SIG-M5 treated with dmso at 0.1 percent for 504 hours (cell line): ENCODE data around the gene RPRML.

Experiments
- DNase-seq: peaks from one replicate; lab custom pipeline; 2025; ENCODE audit not compliant: unreplicated experiment; lab: John Stamatoyannopoulos, UW

Gene RPRML

DNA sequence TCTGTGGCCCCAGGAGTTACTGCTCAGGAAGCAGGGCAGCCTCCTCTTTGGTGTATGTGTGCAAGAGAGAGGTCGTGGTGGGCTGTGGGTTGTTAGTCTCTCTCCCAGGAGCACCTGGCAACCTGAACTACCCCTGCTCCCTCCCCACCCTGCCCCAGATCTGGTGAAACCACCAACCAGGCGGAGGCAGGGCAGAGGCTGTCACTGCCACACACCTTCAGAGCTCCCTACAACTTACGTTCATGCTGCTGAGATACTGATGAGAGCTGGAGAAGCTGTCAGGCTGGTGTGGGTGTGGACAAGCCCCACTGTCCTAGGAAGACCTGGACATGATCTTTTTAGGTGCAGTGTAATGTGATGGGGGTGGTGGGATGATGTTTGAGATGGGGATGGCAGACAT lies 31.8 kb downstream of the RPRML start:
- DNase-seq = no peak

GRCh38 chr17:46944931-46945330 lies 34.1 kb downstream of the RPRML start:
- DNase-seq = no peak

DNA sequence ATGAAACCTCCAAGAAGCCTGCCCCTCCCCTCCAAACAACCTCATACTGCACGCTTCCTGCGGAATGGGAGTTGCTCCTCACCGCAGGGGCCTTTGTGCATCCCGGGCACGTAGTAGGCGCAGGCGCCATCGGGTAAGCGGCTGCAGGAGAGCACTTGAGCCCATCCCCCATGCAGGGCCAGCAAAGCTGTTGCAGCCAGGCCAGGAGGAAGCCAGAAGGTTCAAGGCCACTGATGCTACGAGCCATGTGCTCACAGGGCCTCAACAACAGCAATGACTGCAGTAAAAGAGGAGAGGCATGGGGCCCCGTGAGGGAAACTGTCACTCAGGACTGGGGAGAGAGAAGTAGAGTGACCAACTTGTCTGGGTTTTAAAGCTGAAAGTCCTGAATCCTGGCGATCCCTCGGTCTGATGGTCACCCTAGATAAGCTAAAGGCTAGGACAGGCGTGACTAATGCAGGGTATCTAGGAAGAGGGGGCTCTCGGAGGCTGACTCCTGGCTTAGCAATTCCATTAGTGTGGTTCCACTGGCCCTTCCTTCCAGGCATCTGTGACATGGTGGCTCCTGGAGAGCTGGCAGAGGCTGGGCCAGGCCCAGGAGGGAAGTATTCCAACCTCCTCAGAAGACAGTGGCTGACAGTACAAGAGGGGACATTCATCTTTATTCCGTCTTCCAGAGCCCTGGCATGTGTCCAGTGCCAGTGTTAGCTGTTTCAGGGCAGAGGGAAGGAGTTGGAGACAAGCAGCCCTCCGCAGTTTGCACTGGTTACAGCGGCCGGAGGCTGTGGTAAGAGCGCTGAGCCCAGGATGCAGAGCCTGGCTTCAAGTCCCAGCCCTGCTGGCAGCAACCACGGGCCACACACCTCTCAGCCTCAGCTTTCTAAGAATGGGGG lies 35.3 kb downstream of the RPRML start:
- DNase-seq = no peak

DNA sequence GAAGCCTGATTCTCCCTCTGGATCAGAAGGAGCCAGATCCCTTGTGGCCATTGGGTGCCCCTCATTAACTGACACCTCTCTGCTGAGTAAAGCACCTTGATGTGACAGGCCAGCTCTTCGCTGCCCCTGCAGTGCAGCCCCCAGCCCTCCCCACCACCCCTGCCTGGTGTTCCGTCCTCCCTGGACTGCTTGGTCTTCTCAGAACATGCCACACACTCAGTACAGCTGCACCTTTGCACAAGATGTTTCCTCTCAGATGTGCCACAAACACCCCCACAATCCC lies 35.9 kb downstream of the RPRML start:
- DNase-seq = no peak

- DNase-seq = peak; percentile 70
Observed at GRCh38 chr17:46942441-46943217, 36.4 kb downstream of the RPRML start.

DNA sequence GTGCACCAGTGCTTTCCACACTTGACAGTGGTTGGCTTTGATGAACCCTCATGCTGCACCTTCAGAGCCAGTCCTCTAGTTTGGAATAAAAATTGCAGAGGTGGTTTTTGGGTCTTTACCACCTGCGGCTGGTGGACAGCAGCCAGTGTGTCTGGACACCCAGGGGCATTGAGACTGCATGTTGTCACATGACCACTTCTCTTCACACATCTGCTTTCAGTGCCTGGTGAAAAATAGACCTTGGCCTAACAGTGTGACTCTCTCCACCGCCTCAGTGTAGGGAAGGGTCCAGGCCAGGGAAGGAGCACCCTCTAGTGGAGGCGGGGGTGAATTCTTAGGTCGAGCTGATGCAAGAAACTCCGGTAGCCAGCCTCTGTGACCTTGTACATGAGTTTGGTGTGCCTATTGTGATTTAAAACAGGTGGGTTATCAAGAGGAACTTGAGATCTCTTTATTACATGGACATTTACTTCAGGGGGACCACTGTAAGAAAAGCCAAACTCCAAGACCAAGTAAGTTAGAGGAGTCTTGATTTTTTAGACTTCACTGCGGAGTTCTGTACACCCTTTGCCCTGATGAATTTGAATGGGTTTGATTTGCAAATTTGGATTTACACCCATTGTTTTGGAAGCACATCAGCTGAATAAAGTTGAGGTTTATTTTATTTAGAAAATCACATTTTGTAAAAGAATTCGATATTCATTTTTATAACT lies 38.2 kb downstream of the RPRML start:
- DNase-seq = peak; percentile 88

DNA sequence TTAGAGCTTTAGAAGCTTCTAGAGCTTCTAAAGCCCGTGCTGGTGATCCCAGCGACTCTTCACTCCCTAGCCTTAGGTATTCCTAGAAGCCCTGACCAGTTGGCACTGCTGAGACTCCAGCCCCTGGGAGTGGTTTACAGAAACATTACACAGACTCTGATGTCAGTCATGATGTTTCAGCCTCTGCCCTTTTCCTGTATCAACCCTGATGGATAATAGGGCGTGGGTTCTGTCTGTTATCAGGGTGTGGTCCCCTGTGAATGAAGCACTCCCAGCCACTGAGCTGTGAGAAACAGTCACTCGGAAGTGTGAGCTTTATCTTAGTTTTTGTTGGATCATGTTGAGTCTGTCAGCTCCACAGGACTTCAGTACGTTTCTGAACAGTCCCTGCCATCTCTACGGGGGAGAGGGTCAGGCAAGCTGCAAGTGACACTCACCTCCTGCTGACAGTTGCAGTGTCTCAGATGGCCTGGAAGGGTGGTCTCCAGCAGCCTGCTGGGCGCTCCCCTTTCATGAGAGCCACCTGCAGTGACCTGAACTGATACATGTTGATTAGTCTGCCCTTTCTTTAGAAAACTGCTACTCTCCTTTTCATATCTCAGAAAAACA lies 43.3 kb downstream of the RPRML start:
- DNase-seq = no peak

DNA sequence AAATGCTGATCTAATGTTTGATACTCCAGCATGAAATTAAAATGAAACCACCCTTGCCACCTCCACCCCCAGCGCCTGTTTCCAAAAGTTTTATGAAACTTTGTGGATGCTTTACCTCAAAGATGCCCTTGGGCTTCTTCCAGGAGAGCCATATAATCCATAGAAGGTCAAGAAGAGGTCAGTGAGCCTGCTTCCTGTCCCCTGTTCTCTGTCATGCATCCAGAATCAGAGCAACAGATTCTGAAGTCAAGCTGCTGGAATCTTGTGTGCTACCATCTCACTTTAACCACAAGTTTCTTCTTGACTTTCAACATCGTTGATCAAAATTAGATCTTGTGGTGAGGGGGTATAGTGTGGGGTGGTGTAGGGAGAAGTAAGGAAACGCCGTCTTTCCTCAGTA lies 47.5 kb downstream of the RPRML start:
- no peak for DNase-seq

- no peak for DNase-seq
Observed at GRCh38 chr17:46930051-46930450, 49.0 kb downstream of the RPRML start.

DNA sequence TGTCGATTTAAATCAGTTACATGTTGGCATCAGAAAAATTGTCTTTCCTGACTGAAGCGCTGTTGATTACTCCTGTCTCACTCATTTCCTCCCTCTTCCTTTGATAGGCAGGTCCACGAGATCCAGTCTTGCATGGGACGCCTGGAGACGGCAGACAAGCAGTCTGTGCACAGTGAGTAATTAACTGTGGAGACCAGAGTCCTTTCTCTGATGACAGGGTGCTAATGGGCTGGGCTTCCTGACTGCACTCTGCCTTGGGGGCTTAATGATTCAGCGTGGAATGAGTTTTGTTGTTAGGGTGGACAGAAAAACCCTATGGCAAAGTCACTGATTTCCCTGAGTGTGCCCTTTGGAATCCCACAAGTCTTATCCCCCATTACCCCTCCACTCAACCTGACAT lies 49.6 kb downstream of the RPRML start:
- no peak for DNase-seq

DNA sequence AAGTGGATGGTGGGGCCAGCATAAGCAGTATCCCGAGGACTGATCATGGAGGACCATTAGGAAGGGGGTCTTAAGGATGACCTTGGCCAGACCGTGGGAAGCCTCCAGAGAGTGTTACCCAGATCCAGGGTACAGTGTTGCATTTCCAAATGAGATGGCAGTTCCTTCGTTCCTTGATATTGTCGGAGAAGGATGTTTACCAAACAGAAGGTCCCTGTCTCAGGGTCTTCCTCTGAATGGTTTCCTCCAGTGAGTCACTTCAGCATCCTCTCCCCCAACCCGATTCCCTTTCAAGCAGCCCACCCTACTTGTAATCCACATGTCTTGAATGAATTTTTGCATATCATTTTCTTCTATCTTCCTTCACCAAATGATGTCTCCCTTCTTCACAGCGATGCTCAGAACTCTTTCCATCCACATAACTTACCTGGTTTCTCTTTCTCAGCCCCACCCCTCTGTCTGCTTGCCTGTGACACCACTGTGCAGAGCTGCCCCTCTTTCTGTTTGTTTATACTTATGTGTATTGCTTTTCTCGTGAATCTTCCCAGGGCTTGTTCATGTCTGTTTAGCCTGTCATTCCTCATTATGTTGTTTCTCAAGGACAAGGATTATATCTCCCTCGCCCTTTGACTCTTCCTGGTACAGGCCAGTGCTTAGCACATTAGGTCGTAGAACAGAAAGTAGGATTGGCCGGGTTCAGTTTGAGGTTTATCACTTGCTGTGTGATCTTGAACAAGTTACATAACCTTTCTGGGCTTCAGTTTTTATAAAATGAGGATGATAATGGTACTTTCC lies 50.4 kb downstream of the RPRML start:
- DNase-seq = no peak
